Esophagus squamous epithelium (tissue), 5 donors: Measurements from ENCODE around the gene PLPP4. TPM values are rescaled to one million over a fixed set of nuclear protein-coding genes. Genes with fewer than 3 reads are reported as not detected.

Source experiments
- DNase-seq: peaks from one replicate; lab custom pipeline; 2025; lab: John Stamatoyannopoulos, UW
- H3K27ac ChIP-seq, 4 donors: fragments of 200-600 bp; sonication (generic); one replicate each; pipeline ENCODE4 v1.5.1; 2016 to 2019; ENCODE audit warnings: mild to moderate bottlenecking in 1 of 4
- H3K27me3 ChIP-seq, 4 donors: fragments of 200-600 bp; sonication (generic); 1 replicate in 3 of 4; 2 replicates in 1 of 4; pipeline versions ENCODE4 v1.5.1 to v1.6.0; 2017 to 2021; ENCODE audit warnings: antibody characterized with exemption in 1 of 4
- H3K36me3 ChIP-seq, 3 donors: fragments of 200-600 bp; sonication (generic); one replicate each; pipeline ENCODE4 v1.5.1; 2016 to 2019
- H3K4me1 ChIP-seq, 3 donors: fragments of 200-600 bp; sonication (generic); one replicate each; pipeline ENCODE4 v1.5.1; 2017 to 2019
- H3K4me3 ChIP-seq, 4 donors: fragments of 200-600 bp; sonication (generic); 1 replicate in 3 of 4; 2 replicates in 1 of 4; pipeline ENCODE4 v1.5.1; 2016 to 2019; ENCODE audit warnings: mild to moderate bottlenecking in 2 of 4, moderate library complexity in 1 of 4
- H3K9me3 ChIP-seq, 3 donors: fragments of 200-600 bp; sonication (generic); one replicate each; pipeline ENCODE4 v1.5.1; 2016 to 2019
- POLR2A ChIP-seq, 4 donors: fragments of 450-650 bp; IDR thresholded peaks; one replicate each; pipeline ENCODE4 v1.6.1; 2017; ENCODE audit warnings: antibody characterized with exemption in 4 of 4, mild to moderate bottlenecking in 4 of 4, moderate library complexity in 3 of 4
- WGBS, 2 donors: methylation state at CpG; one replicate each; pipeline ENCODE4 v1.1.5; 2018; 5-methylcytosine and 5-hydroxymethylcytosine counted together
- intact Hi-C: fragments of 100-400 bp; cut with DNase I; formaldehyde crosslinking; loops from one replicate; pipeline ENCODE4 v1.15.0; 2022
- total RNA-seq, 4 donors: library from RNA; depleted of rRNA; stranded (reverse); fragments of >200 nt; gene quantifications; one replicate each; pipeline ENCODE4 v1.1.0, GENCODE V29; 2016
- TF ChIP-seq, protein P1 (sequence below), 6 experiments: fragments of 450-650 bp in 4 of 6; fragments of 200-600 bp in 2 of 6; sonication (generic) in 2 of 6; IDR thresholded peaks; one replicate each; pipeline ENCODE4 v1.5.1; 2016 to 2019; ENCODE audit warnings: antibody characterized with exemption in 6 of 6, mild to moderate bottlenecking in 4 of 6, moderate library complexity in 4 of 6
- donor health status: DM: yes; HTN: yes; CAD: no.

PLPP4 gene
- total RNA-seq, 4 donors from 2014 or later = 0.38 to 0.49 TPM; not detected in 2

DNA sequence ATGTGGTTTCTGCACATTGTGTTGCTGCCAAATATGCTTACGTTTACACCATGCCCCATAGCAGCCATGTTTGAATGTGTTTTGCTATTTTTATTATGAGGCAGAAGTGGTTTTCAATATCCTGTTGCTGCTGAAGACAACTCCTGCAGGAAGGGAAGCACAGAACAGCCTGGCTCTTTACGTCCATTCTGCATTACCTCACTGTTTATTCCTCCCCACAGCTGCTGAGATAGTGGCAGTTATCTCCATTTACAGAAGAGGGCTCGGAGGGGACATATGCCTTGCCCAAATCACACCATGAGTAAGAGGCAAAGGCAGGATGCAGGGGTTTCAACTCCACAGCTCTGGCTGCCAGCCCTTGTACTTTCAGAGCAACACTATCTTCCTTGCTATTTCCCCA lies 35.3 kb downstream of the PLPP4 start:
- Histone ChIP-seq H3K9me3 (no peaks in the 10 kb centered on the region), H3K27me3 (peaks cover 0 to 5% (median 0%) of the 10 kb centered on the region in 4 donors), H3K27ac (no peak overlapping the region), H3K4me1 (no peaks in the 10 kb centered on the region), H3K36me3 (no peaks in the 10 kb centered on the region), H3K4me3 (no peak overlapping the region)
- TF ChIP-seq, protein P1, sequence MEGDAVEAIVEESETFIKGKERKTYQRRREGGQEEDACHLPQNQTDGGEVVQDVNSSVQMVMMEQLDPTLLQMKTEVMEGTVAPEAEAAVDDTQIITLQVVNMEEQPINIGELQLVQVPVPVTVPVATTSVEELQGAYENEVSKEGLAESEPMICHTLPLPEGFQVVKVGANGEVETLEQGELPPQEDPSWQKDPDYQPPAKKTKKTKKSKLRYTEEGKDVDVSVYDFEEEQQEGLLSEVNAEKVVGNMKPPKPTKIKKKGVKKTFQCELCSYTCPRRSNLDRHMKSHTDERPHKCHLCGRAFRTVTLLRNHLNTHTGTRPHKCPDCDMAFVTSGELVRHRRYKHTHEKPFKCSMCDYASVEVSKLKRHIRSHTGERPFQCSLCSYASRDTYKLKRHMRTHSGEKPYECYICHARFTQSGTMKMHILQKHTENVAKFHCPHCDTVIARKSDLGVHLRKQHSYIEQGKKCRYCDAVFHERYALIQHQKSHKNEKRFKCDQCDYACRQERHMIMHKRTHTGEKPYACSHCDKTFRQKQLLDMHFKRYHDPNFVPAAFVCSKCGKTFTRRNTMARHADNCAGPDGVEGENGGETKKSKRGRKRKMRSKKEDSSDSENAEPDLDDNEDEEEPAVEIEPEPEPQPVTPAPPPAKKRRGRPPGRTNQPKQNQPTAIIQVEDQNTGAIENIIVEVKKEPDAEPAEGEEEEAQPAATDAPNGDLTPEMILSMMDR (IDR thresholded peaks at IDR 0.05) = no peak
- no peak for TF ChIP-seq POLR2A (IDR thresholded peaks at IDR 0.05)
- intact Hi-C loops = no loop called here
- no peak for DNase-seq
- WGBS, 2 donors = 29 to 38% methylated on average over 3 of the region's 3 CpGs

DNA sequence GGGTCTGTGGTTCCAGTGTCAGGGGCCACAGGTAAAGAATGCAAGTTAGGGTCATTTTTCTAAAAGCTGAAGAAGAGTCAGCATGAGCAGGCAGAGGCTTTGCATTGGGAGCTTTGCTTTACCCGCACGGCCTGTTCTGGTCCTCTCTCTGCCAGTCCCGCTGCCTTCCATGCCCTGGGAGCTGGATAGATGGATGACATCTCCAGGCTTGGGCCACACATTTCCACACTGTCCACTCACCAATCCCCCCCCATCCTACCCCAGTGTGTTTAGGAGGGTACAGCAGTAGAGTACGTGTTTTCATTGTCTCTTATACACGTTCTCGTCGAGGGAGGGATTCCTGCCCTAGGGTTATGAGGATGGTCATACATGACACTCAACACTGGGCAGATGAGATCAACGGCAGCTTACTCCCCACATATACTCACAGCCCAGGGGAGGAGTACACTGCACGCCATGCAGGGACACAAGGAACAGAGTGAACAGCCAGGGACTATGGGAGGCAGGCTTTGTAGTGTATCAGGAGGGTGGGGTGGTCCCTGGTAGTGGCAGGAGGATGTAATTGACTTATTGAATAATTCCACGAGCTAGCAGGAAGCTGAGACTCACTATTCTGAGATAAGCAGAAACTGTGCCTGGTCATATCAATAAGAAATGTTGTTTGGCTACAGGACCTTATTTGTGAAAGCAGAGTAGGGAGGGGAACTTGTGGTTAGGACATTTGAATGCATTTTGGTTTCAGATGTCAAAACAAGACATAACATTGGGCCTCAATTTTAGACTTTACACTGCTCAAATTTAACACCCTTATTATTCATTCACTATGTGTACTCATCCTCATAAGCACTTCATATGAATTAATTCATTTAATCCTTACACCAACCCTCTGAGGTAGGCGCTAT lies 36.6 kb downstream of the PLPP4 start:
- H3K27ac ChIP-seq = no peak overlapping the region

DNA sequence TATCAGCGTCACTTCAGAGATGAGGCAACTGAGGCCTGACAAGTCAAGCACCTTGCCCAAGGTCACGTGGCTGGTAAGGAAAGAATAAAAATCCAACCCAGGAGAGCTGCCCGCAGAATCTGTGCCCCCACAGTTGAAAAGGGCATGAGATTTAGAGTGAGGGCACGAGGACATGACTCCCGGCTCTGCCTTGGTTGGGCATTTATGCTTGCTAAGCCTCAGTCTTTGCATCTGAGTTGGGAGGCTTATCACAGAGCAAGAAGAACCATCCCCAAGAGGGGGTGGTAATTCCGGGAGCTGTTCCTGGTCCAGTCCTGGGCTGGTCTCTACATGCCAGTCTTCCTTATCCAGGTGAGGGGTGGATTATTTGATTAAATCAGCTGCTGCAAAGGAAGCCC lies 37.3 kb downstream of the PLPP4 start:
- Histone ChIP-seq H3K4me1 (no peaks in the 10 kb centered on the region), H3K27ac (no peak overlapping the region), H3K27me3 (peaks cover 0 to 5% (median 0%) of the 10 kb centered on the region in 4 donors), H3K4me3 (no peak overlapping the region), H3K9me3 (no peaks in the 10 kb centered on the region), H3K36me3 (no peaks in the 10 kb centered on the region)
- TF ChIP-seq, protein P1 (IDR thresholded peaks at IDR 0.05) = no peak
- TF ChIP-seq POLR2A (IDR thresholded peaks at IDR 0.05) = no peak
- 74 to 86% methylated on average over 6 of the region's 6 CpGs for WGBS, 2 donors
- DNase-seq = no peak
- intact Hi-C loops = no loop called here

More for the DNA sequence above, 36.6 kb downstream of the PLPP4 start:
- H3K9me3 ChIP-seq = no peaks in the 10 kb centered on the region
- intact Hi-C loops = no loop called here
- no peak for DNase-seq
- no peaks in the 10 kb centered on the region for H3K36me3 ChIP-seq
- TF ChIP-seq, protein P1 (IDR thresholded peaks at IDR 0.05) = no peak
- no peak for TF ChIP-seq POLR2A (IDR thresholded peaks at IDR 0.05)
- 79 to 83% methylated on average over 2 to 9 of the region's 11 CpGs for WGBS, 2 donors
- H3K4me3 ChIP-seq = no peak overlapping the region
- no peaks in the 10 kb centered on the region for H3K4me1 ChIP-seq
- peaks cover 0 to 5% (median 0%) of the 10 kb centered on the region in 4 donors for H3K27me3 ChIP-seq

DNA sequence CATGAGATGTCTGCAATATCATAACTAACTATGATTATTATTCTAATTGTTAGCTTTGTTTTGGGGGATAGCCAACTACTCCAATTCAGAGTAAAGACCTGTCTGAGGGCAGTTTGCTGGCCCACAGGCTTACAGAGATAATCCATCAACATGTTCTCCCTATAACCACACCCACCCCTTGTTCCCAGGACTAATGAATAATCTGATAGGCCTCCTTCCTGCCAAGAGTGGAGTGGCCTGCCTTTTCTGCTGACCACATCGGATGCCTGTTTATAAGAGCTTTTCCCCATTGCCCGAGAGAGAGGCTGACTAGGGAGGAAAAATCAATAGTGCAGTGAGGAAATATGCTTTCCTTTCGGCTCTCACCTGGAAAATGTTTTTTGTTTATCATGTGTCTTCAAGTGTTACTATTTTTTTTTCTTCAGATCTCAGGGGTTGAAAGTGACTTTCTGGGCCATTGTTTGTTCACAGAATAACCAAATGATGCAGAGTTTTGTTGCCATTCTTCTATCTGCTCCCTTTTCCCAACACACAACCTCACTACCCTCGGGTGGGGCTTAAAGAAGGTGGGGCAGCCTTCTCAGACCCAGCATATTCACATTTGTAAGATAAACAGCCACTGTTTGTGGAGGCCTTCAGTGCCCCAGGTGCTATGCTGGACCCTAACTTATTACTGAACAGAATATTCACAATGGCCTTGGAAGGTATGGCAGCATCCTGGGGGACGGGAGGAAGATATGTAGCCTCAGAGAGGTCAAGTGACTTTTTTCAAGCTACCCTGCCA lies 38.4 kb downstream of the PLPP4 start:
- no peaks in the 10 kb centered on the region for H3K27me3 ChIP-seq
- TF ChIP-seq, protein P1 (IDR thresholded peaks at IDR 0.05) = no peak
- TF ChIP-seq POLR2A (IDR thresholded peaks at IDR 0.05) = no peak
- no peak for DNase-seq
- H3K27ac ChIP-seq = no peak overlapping the region
- no peaks in the 10 kb centered on the region for H3K9me3 ChIP-seq
- intact Hi-C loops = no loop called here
- H3K4me1 ChIP-seq = no peaks in the 10 kb centered on the region
- 55 to 57% methylated on average over 5 of the region's 5 CpGs for WGBS, 2 donors
- no peak overlapping the region for H3K4me3 ChIP-seq
- no peaks in the 10 kb centered on the region for H3K36me3 ChIP-seq

DNA sequence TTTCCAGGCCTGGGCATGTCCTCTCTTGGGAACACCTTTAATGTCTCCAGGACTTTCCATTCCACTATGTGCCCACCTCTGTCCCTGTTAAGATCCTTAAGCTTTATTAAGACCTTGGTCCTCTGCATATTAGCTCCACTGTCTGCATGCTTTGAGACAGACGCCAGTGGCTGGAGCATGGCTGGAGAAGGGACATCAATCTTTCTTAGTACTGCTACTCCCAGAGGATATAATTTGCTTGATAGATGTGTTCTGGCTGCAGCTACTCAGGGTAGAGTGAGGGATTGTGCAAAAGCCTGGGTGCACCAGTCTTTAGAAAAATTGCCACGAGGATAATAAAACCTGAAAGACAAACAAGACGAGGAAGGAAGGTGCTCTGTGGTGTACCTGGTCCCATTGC lies 42.9 kb downstream of the PLPP4 start:
- intact Hi-C loops = no loop called here
- WGBS, 2 donors = 66 to 87% methylated on average over 3 of the region's 3 CpGs
- TF ChIP-seq POLR2A (IDR thresholded peaks at IDR 0.05) = no peak
- TF ChIP-seq, protein P1 (IDR thresholded peaks at IDR 0.05) = no peak

More for the DNA sequence above, 42.9 kb downstream of the PLPP4 start:
- Histone ChIP-seq H3K27me3 (no peaks in the 10 kb centered on the region), H3K36me3 (no peaks in the 10 kb centered on the region), H3K4me3 (no peak overlapping the region), H3K9me3 (no peaks in the 10 kb centered on the region), H3K4me1 (peaks cover 0 to 14% (median 3%) of the 10 kb centered on the region in 3 donors), H3K27ac (no peak overlapping the region)
- DNase-seq = no peak
